Measurements from ENCODE around the gene FIGLA. TPM values are rescaled to one million over a fixed set of nuclear protein-coding genes. Genes with fewer than 3 reads are reported as not detected.

FIGLA gene
- total and polyA plus RNA-seq, 2 donors (not counting 1 experiment from before 2014, with no cell fraction given): not detected

- Mint-ChIP-seq H3K4me3 (no peak overlapping the region), H3K4me1 (peaks cover 19% of the 10 kb centered on the region), H3K27ac (no peak overlapping the region), H3K9me3 (ENCODE audit: insufficient read depth) (peaks cover 3% of the 10 kb centered on the region), H3K27me3 (no peaks in the 10 kb centered on the region)
- Histone ChIP-seq H3K4me1 (ENCODE audit: control insufficient read depth in 2 of 2, insufficient read depth in 2 of 2, low read length in 2 of 2) (no peaks in the 10 kb centered on the region), H3K79me2 (ENCODE audit: control insufficient read depth, insufficient read depth, low read length) (peaks cover 23% of the 10 kb centered on the region), H3K27me3 (replicated peaks in 1 of 4; ENCODE audit: control extremely low read depth in 1 of 4, control insufficient read depth in 3 of 4, insufficient read depth in 4 of 4, low read length in 3 of 4) (peaks cover 0 to 5% (median 0%) of the 10 kb centered on the region in 4 experiments), H2AFZ (ENCODE audit: insufficient read depth, low read depth, low read length, poor library complexity, severe bottlenecking) (no peak overlapping the region), H3K9ac (ENCODE audit: low read length) (no peak overlapping the region), H3K27ac (ENCODE audit: low read length in 2 of 2) (no peak overlapping the region), H3K9me3 (ENCODE audit: control extremely low read depth in 1 of 3, control insufficient read depth in 2 of 3, insufficient read depth in 1 of 3, low read length in 2 of 3) (peaks cover 0 to 9% (median 0%) of the 10 kb centered on the region in 3 donors), H4K20me1 (ENCODE audit: control insufficient read depth, insufficient read depth, low read length, poor library complexity, severe bottlenecking) (peaks cover 42% of the 10 kb centered on the region), H3K36me3 (replicated peaks in 1 of 2; ENCODE audit: control extremely low read depth in 1 of 2, control insufficient read depth in 1 of 2, extremely low read depth in 1 of 2, insufficient read depth in 2 of 2, low read length in 1 of 2) (peaks cover 0 to 5% of the 10 kb centered on the region in 2 experiments), H3K4me3 (ENCODE audit: control extremely low read depth in 1 of 5, extremely low read depth in 1 of 5, insufficient read depth in 1 of 5, low read depth in 2 of 5, low read length in 4 of 5) (no peak overlapping the region), H3K4me2 (replicated peaks; ENCODE audit: low read depth, low read length, poor library complexity, severe bottlenecking) (no peak overlapping the region)
- DNase-seq: no peak
- intact Hi-C loops (cut with micrococcal nuclease): no loop called here
- CTCF ChIA-PET: no interaction called here
- no peak for ATAC-seq (ENCODE audit: low read depth)
- WGBS (ENCODE audit: insufficient coverage): no CpG with 5 or more reads among the region's 3 CpGs
- POLR2A ChIA-PET: no interaction called here
- no peak for TF ChIP-seq EZH2 (IDR thresholded peaks at IDR 0.05; ENCODE audit: borderline replicate concordance, insufficient read depth, low read depth, low read length, poor library complexity, severe bottlenecking)
- TF ChIP-seq CTCF (IDR thresholded peaks at IDR 0.05): no peak
Observed at GRCh38 chr2:70745276-70745825, 45.1 kb downstream of the FIGLA start.

- Mint-ChIP-seq H3K4me3 (no peak overlapping the region), H3K27me3 (peaks cover 3% of the 10 kb centered on the region), H3K9me3 (ENCODE audit: insufficient read depth) (peaks cover 6% of the 10 kb centered on the region), H3K27ac (no peak overlapping the region), H3K4me1 (peaks cover 15% of the 10 kb centered on the region)
- no peaks in the 10 kb centered on the region for H3K4me1 ChIP-seq (ENCODE audit: control insufficient read depth in 2 of 2, insufficient read depth in 2 of 2, low read length in 2 of 2)
- TF ChIP-seq CTCF (IDR thresholded peaks at IDR 0.05): no peak
- no peak for TF ChIP-seq EZH2 (IDR thresholded peaks at IDR 0.05; ENCODE audit: borderline replicate concordance, insufficient read depth, low read depth, low read length, poor library complexity, severe bottlenecking)
- H3K36me3 ChIP-seq (replicated peaks in 1 of 2; ENCODE audit: control extremely low read depth in 1 of 2, control insufficient read depth in 1 of 2, extremely low read depth in 1 of 2, insufficient read depth in 2 of 2, low read length in 1 of 2): peaks cover 0 to 4% of the 10 kb centered on the region in 2 experiments
- no peak overlapping the region for H3K9ac ChIP-seq (ENCODE audit: low read length)
- no peak overlapping the region for H2AFZ ChIP-seq (ENCODE audit: insufficient read depth, low read depth, low read length, poor library complexity, severe bottlenecking)
- intact Hi-C loops (cut with micrococcal nuclease): no loop called here
- CTCF ChIA-PET: interaction anchor here (0.9 kb wide), 1 partner anchor 23 kb away, joined by 3 read pairs; the partner anchor contains the start of gene ADD2
- no peak overlapping the region for H3K27ac ChIP-seq (ENCODE audit: low read length in 2 of 2)
- 83% methylated on average over 3 of the region's 3 CpGs for WGBS (ENCODE audit: insufficient coverage)
- H3K4me3 ChIP-seq (ENCODE audit: control extremely low read depth in 1 of 5, extremely low read depth in 1 of 5, insufficient read depth in 1 of 5, low read depth in 2 of 5, low read length in 4 of 5): no peak overlapping the region
- POLR2A ChIA-PET: no interaction called here
- DNase-seq (no peak), ATAC-seq (ENCODE audit: low read depth) (no peak)
- H3K27me3 ChIP-seq (replicated peaks in 1 of 4; ENCODE audit: control extremely low read depth in 1 of 4, control insufficient read depth in 3 of 4, insufficient read depth in 4 of 4, low read length in 3 of 4): no peaks in the 10 kb centered on the region
- H3K79me2 ChIP-seq (ENCODE audit: control insufficient read depth, insufficient read depth, low read length): peaks cover 27% of the 10 kb centered on the region
- H3K9me3 ChIP-seq (ENCODE audit: control extremely low read depth in 1 of 3, control insufficient read depth in 2 of 3, insufficient read depth in 1 of 3, low read length in 2 of 3): peaks cover 0 to 9% (median 4%) of the 10 kb centered on the region in 3 donors
- peaks cover 41% of the 10 kb centered on the region for H4K20me1 ChIP-seq (ENCODE audit: control insufficient read depth, insufficient read depth, low read length, poor library complexity, severe bottlenecking)
- H3K4me2 ChIP-seq (replicated peaks; ENCODE audit: low read depth, low read length, poor library complexity, severe bottlenecking): no peak overlapping the region
Observed at GRCh38 chr2:70744397-70744796, 46.0 kb downstream of the FIGLA start.

Data from B cell (primary cell).